Body of pancreas (tissue), 4 donors: ENCODE measurements around the gene KCNK2.

Experiments used
- CTCF ChIP-seq, 7 experiments: fragments of 450-650 bp in 4 of 7; fragments of 200-600 bp in 3 of 7; sonication (generic) in 3 of 7; IDR thresholded peaks; one replicate each; pipeline ENCODE4 v1.5.1; 2016 to 2019; ENCODE audit warnings: antibody characterized with exemption in 7 of 7
- POLR2A ChIP-seq, 3 donors: fragments of 450-650 bp; IDR thresholded peaks; one replicate each; pipeline ENCODE4 v1.6.1; 2016; ENCODE audit warnings: antibody characterized with exemption in 3 of 3, mild to moderate bottlenecking in 2 of 3

- TF ChIP-seq POLR2A (IDR thresholded peaks at IDR 0.05), result no peak
- no peak for TF ChIP-seq CTCF (IDR thresholded peaks at IDR 0.05)
Measured at GRCh38 chr1:215118081-215118480, 35.5 kb downstream of the KCNK2 start.
